ENCODE results near the gene ZNF684.
"Not testable (repeated sequence)": the region's sequence is repeated elsewhere in the genome, so short reads cannot be mapped to it uniquely, and the experiment has no call there.

The ZNF684 gene

DNA sequence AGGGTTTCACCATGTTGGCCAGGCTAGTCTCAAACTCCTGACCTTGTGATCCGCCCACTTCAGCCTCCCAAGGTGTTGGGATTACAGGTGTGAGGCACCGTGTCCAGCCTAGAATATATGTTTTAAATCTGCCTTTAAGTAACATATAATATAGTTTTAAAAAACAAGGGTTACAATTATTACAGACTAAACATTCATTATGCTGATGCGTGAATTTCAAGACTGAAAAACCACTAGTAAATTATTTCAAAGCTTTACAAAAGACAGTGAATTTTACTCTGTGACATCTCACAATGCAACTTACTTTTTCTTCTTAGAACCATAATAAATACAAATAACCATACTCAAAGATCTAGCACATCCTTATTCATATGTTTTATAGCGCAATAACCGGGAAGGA lies 24.7 kb downstream of the ZNF684 start:
- ATAC-seq (no peak), DNase-seq (no peak)
- Mint-ChIP-seq H3K27me3 (no peaks in the 10 kb centered on the region), H3K9me3 (no peaks in the 10 kb centered on the region), H3K4me1 (no peaks in the 10 kb centered on the region), H3K27ac (no peak overlapping the region), H3K4me3 (no peak overlapping the region)

DNA sequence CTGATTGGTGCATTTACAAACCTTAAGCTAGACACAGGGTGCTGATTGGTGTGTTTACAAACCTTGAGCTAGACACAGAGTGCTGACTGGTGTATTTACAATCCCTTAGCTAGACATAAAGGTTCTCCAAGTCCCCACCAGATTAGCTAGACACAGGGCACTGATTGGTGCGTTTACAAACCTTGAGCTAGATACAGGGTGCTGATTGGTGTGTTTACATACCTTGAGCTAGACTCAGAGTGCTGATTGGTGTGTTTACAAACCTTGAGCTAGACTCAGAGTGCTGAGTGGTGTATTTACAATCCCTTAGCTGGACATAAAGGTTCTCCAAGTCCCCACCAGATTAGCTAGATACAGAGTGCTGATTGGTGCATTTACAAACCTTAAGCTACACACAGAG lies 26.8 kb downstream of the ZNF684 start:
- H3K27me3 Mint-ChIP-seq, H3K27ac Mint-ChIP-seq, H3K9me3 Mint-ChIP-seq, ATAC-seq, DNase-seq, H3K4me1 Mint-ChIP-seq, H3K4me3 Mint-ChIP-seq: not testable (repeated sequence)

DNA sequence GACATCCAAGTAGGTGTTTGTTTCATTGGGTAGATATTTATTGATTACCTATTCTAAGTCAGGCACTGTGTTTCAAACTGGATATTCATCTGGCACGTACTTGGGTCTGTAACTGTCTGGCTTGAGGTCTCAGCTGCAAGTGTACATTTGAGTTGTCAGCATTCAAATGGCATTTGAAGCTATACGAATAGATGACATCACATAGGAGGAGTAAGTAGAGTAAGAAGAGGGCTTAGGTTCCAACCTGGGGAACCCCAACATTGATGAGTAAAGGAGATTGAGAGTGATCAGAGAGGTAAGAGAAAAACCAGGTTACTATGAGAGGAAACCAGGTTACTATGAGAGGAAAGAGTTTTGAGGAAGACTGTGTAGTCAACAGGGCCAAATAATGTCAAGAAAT lies 30.7 kb downstream of the ZNF684 start:
- Mint-ChIP-seq H3K27me3 (peaks cover 11% of the 10 kb centered on the region), H3K27ac (no peak overlapping the region), H3K9me3 (peaks cover 6 to 18% of the 10 kb centered on the region in 2 donors), H3K4me1 (peaks cover 6% of the 10 kb centered on the region), H3K4me3 (no peak overlapping the region)
- peak; percentile 73 for ATAC-seq
- no peak for DNase-seq

DNA sequence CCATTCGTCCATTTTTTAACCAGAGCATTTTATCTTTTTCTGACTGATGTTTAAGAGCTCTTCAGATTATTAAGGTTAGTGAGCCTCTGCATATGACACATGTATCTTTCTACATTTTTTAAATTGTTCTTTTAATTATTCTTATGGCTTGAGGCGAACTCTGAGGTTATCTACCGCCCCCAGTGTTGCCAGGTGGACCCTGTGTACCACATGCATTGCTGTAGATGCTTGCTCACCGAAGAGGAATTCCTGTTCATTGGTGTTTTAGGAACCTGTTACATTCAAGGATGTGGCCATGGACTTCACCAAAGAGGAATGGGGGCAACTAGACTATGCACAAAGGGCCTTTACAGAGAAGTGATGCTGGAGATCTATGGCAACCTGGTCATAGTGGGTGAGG lies 31.8 kb downstream of the ZNF684 start:
- Mint-ChIP-seq H3K27me3 (peaks cover 11% of the 10 kb centered on the region), H3K4me3 (no peak overlapping the region), H3K9me3 (peaks cover 6 to 18% of the 10 kb centered on the region in 2 donors), H3K27ac (no peak overlapping the region), H3K4me1 (peaks cover 6% of the 10 kb centered on the region)
- DNase-seq (no peak), ATAC-seq (no peak)

DNA sequence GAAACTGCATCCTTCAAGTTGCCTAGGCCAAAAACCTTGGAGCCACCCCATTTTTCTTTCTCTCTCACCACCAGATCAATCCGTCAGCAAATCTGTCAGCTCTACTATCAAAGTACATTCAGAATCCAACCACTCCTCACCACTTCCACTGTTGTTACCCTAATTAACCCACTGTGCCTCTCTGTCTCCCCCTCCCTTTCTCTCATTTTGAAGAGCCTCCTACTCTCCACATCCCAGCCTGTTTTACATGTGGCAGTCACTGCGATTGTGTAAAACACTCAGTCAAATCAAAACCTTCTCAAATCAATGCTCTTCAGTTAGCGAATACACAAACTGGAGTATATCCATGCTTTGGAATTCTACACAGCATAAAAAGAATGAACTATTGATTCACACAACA lies 33.1 kb downstream of the ZNF684 start:
- Mint-ChIP-seq H3K27me3 (peaks cover 11% of the 10 kb centered on the region), H3K4me1 (peaks cover 6% of the 10 kb centered on the region), H3K4me3 (no peak overlapping the region), H3K9me3 (peaks cover 6 to 18% of the 10 kb centered on the region in 2 donors), H3K27ac (no peak overlapping the region)
- DNase-seq (no peak), ATAC-seq (no peak)

DNA sequence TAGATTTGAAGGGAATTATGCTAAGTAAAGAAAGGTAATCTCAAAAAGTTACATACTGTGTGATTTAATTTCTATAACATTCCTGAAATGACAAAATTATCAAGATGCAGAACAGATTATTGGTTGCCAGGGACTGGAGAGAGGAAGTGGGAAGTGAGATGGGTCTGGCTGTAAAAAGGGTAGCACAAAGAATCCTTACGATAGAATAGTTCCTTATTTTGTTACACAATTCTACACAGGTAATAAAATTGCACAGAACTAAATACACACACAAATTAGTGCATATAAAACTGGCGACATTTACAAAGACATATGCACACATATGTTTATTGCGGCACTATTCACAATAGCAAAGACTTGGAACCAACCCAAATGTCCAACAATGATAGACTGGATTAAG lies 33.5 kb downstream of the ZNF684 start:
- ATAC-seq (no peak), DNase-seq (no peak)
- Mint-ChIP-seq H3K9me3 (peaks cover 6 to 18% of the 10 kb centered on the region in 2 donors), H3K4me3 (no peak overlapping the region), H3K27me3 (peaks cover 11% of the 10 kb centered on the region), H3K27ac (no peak overlapping the region), H3K4me1 (peaks cover 6% of the 10 kb centered on the region)

DNA sequence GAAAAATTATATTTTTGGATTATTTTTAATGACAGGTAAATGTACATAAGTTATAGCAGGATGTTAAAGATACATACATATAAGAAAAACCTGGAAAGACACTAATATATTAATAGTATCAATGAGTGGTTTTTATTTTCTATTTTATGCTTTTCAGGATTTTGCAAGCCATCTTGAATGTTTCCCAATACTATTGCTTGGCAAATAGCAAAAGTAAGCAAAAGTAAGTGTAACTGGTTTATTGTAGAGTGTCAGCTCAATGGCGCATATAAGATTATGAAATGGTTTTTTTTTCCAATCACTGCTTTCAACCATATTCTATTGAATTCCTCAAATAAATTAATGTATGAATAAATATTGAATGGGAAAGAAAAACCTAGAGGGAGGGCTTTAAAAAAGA lies 36.4 kb downstream of the ZNF684 start:
- H3K4me3 Mint-ChIP-seq, result no peak overlapping the region
- peaks cover 11% of the 10 kb centered on the region for H3K27me3 Mint-ChIP-seq
- H3K27ac Mint-ChIP-seq, result no peak overlapping the region
- DNase-seq (no peak), ATAC-seq (no peak)
- H3K9me3 Mint-ChIP-seq, result peaks cover 6 to 10% of the 10 kb centered on the region in 2 donors
- peaks cover 6% of the 10 kb centered on the region for H3K4me1 Mint-ChIP-seq

DNA sequence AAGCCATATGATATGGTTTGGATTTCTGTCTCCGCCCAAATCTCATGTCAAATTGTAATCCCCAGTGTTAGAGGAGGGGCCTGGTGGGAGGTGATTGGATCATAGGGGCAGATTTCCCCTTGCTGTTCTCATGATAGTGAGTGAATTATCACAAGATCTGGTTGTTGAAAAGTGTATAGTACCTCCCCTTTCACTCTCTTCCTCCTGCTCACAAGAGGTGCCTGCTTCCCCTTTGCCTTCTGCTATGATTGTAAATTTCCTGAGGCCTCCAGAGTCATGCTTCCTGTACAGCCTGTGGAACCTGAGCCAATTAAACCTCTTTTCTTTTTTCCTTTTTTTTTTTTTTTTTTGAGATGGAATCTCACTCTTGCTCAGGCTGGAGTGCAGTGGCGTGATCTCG lies 43.4 kb downstream of the ZNF684 start:
- H3K27ac Mint-ChIP-seq, result peak overlapping the region in 1 of 2 donors; percentile 27
- H3K27me3 Mint-ChIP-seq, DNase-seq, H3K9me3 Mint-ChIP-seq, H3K4me1 Mint-ChIP-seq, ATAC-seq, H3K4me3 Mint-ChIP-seq: not testable (repeated sequence)

DNA sequence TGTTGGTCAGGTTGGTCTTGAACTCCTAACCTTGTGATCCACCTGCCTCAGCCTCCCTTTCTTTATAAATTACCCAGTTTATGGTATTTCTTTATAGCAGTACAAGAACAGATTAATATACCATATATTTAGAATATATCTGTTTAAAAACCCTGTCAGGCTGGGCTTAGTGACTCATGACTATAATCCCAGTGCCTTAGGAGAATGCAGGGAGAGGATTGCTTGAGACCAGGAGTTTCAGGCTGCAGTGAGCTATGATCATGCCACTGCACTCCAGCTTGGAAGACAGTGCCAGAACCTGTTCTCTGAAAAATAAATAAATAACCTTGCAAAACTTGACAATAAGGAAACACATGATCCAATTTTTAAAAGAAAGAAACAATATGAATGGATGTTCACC lies 43.9 kb downstream of the ZNF684 start:
- H3K4me3 Mint-ChIP-seq, result no peak overlapping the region
- H3K27ac Mint-ChIP-seq, result peak overlapping the region in 1 of 2 donors; percentile 27
- peaks cover 0 to 5% of the 10 kb centered on the region in 2 donors for H3K9me3 Mint-ChIP-seq
- no peak for ATAC-seq
- H3K4me1 Mint-ChIP-seq, result no peaks in the 10 kb centered on the region
- H3K27me3 Mint-ChIP-seq, result peaks cover 8% of the 10 kb centered on the region
- DNase-seq, result no peak

DNA sequence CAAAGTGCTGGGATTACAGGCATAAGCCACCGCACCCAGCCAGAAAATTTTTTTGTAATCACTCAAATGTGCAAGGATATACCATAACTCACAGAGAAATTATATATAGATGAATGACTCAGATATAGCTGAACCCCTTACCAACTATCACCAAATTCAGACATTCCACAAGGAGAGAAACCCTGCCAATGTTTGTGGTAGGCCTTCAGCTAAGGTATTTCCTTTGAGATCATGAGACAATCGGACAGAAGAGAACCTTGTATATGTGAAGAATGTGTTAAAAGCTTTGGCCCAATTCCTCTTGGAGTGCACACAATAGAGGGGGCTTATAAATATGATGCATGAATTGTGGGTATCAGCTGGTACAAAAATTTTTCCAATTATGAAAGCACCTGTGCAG lies 50.7 kb downstream of the ZNF684 start:
- ATAC-seq (no peak), DNase-seq (no peak)
- no peak overlapping the region for H3K27ac Mint-ChIP-seq
- H3K27me3 Mint-ChIP-seq, result peaks cover 8% of the 10 kb centered on the region
- H3K4me3 Mint-ChIP-seq, result no peak overlapping the region
- H3K9me3 Mint-ChIP-seq, result peaks cover 0 to 5% of the 10 kb centered on the region in 2 donors
- peaks cover 22% of the 10 kb centered on the region for H3K4me1 Mint-ChIP-seq

DNA sequence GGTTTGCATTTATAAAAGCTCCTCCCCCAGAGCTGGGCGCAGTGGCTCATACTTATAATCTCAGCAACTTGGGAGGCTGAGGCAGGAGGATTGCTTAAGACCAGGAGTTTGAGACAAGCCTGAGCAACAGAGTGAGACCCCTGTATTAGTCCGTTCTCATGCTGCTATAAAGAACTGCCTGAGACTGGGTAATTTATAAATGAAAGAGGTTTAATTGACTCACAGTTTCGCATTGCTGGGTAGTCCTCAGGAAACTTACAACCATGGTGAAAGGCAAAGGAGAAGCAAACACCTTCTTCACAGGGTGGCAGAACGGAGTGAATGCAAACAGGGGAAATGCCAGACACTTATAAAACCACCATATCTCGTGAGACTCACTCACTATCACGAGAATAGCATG lies 52.5 kb downstream of the ZNF684 start:
- H3K4me3 Mint-ChIP-seq, result peak overlapping the region in 1 of 2 donors; percentile 11
- H3K27ac Mint-ChIP-seq, result peak overlapping the region in 1 of 2 donors; percentile 83
- H3K9me3 Mint-ChIP-seq, result no peaks in the 10 kb centered on the region
- peaks cover 8% of the 10 kb centered on the region for H3K27me3 Mint-ChIP-seq
- DNase-seq (peak; percentile 15 to 53), ATAC-seq (peak; percentile 74)
- H3K4me1 Mint-ChIP-seq, result peaks cover 22% of the 10 kb centered on the region

DNA sequence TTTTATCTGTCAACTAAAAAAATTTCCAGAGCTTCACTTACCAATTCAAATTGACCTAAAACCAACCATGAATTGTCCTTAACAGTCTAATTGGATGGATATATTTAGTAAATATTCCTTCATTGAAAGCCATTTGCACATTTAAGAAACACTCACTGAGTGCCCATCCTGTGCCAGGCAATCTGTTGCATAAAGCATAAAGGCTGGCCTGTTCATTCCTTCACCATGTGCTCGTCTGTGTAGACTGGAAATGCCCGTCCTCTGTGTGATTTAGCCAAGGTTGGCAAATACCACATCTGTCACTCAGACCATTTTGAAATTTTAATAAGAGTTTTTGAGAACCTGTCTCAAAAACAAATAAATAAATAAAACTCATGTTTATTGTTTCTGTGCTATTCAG lies 57.1 kb downstream of the ZNF684 start:
- Mint-ChIP-seq H3K4me3 (no peak overlapping the region), H3K4me1 (peaks cover 32% of the 10 kb centered on the region), H3K27ac (peak overlapping the region in 1 of 2 donors; percentile 48), H3K27me3 (peaks cover 13% of the 10 kb centered on the region), H3K9me3 (no peaks in the 10 kb centered on the region)
- no peak for DNase-seq
- no peak for ATAC-seq

DNA sequence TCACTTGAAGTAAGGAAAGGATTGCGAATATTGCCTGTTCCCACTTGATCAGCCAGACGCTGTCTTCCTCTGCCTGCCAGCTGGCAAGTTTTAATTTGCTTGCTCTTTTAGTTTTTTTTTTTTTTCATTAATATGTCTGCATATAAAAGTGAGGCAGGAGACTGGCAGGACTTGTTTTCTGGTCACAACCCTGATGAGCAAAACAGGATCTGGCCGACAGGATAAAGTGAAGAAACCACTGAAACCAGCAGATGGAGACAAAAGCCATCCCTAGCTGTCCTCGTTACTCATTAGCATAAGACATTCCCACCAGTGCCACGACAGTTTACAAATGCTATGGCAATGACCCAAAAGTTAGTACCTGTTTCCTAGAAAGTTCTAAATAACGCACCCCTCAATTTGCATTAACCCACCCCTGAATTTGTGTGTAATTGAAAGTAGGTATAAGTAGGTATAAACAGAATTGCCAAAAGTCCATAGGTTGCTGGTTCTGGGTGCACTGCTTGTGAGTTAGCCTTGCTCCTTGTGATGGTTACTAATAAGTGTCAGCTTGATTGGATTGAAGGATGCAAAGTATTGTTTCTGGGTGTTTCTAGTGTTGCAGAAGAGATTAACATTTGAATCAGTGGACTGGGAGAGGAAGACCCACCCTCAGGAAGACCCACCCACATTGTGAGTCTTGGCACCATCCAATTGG lies 60.8 kb downstream of the ZNF684 start:
- Mint-ChIP-seq H3K9me3 (no peaks in the 10 kb centered on the region), H3K27me3 (peaks cover 18% of the 10 kb centered on the region), H3K4me1 (peaks cover 31% of the 10 kb centered on the region), H3K4me3 (no peak overlapping the region), H3K27ac (no peak overlapping the region)
- ATAC-seq (peak; percentile 61), DNase-seq (peak in 1 of 2 donors; percentile 17)

DNA sequence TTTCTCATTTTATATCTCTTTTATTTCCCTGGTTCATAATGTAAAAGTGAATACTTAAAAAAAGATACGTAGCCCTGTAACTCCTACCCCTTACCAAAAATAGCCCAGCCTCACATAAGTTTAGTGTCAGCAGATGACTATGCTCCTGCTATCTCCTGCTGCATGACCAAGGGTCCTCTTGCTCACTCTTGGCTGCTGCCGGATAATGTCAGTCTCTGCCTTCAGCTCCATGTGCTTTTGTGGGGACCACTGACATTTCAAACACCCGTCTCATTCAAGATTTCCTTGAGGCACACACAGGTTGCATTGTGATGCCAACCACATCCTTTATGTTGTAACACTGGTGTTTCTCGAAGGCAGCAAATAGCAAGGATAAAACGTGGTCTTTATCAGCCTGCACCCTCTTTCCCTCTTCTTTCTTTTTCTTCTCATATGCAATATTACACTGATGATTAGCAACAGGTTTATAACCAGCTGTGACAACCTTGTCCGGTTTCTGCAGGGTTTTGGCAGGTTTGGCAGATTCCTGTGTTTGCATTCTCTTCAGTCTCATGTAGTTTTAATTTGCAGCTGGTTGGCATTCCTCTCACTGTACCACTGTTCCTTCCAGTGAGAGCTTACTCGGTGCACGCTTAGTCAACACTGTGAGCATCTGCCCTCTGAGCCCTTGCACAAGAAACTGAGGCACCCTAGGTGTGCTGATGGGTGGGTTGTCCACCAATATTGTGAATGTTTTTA lies 62.2 kb downstream of the ZNF684 start:
- Mint-ChIP-seq H3K27ac (no peak overlapping the region), H3K4me3 (no peak overlapping the region), H3K27me3 (peaks cover 28% of the 10 kb centered on the region), H3K4me1 (peaks cover 31% of the 10 kb centered on the region), H3K9me3 (no peaks in the 10 kb centered on the region)
- DNase-seq (peak in 1 of 2 donors; percentile 17), ATAC-seq (peak; percentile 75)

DNA sequence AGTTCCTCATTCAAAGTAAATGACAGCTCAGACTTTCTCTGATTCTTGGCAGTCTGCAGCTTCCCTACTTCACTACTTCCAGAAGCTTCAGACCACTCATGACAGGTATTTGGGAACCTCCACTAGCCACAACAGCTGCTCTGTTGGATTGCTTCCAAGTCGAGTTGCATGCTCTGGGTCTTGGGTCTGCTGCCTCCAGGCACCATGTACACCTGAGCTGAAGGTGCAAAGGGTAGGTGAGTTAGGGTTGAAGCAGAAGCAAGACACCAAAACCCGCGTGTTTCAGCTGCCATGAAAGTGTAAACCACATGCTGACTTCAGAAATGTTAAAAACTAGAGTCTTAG lies 62.7 kb downstream of the ZNF684 start:
- DNase-seq (no peak), ATAC-seq (no peak)
- no peaks in the 10 kb centered on the region for H3K9me3 Mint-ChIP-seq
- H3K4me3 Mint-ChIP-seq, result no peak overlapping the region
- H3K4me1 Mint-ChIP-seq, result peaks cover 31% of the 10 kb centered on the region
- no peak overlapping the region for H3K27ac Mint-ChIP-seq
- H3K27me3 Mint-ChIP-seq, result peaks cover 33% of the 10 kb centered on the region

DNA sequence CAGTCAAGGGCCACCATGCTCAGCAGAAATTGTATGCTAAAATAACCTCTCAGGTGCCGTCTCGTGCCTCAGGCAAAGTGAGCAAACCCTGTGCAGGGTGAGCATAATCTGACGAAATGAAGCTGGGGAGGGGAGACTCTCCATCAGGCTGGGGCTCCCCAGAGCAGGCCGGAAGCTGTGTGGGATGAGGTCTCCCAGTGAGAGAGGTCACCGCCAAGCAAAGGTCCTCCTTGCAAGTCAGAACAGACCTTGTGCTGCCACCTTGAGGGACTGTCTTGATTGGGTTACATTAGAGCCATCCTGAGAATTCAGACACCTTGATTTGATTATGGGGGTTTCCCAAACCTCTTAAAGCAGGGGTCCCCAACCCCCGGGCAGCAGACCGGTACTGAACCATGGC lies 64.2 kb downstream of the ZNF684 start:
- no peak overlapping the region for H3K4me3 Mint-ChIP-seq
- peaks cover 30% of the 10 kb centered on the region for H3K27me3 Mint-ChIP-seq
- H3K4me1 Mint-ChIP-seq, result peaks cover 30% of the 10 kb centered on the region
- ATAC-seq (no peak), DNase-seq (no peak)
- no peaks in the 10 kb centered on the region for H3K9me3 Mint-ChIP-seq
- no peak overlapping the region for H3K27ac Mint-ChIP-seq
